Mucosa of descending colon (tissue), 3 donors: ENCODE measurements around the gene SLC38A4. TPM values are rescaled to one million over a fixed set of nuclear protein-coding genes. Genes with fewer than 3 reads are reported as not detected.

Experiments
- ATAC-seq: fragments of 200-7000 bp; cut with Tn5 transposase; one replicate; pipeline ENCODE4 v1.9.1; 2020; ENCODE audit warnings: mild to moderate bottlenecking, moderate library complexity
- DNase-seq, 3 donors: peaks; one replicate each; pipeline ENCODE4 v3.0.0-alpha.2; 2020
- H3K36me3 ChIP-seq: fragments of 200-600 bp; one replicate; pipeline ENCODE4 v1.8.0; 2021; ENCODE audit warnings: low read depth, mild to moderate bottlenecking
- H3K4me1 ChIP-seq: fragments of 200-600 bp; one replicate; pipeline ENCODE4 v1.8.0; 2021; ENCODE audit warnings: low read depth, mild to moderate bottlenecking
- H3K4me3 ChIP-seq: fragments of 200-600 bp; one replicate; pipeline ENCODE4 v1.8.0; 2021; ENCODE audit warnings: mild to moderate bottlenecking
- H3K9me3 ChIP-seq: fragments of 200-600 bp; one replicate; pipeline ENCODE4 v1.8.0; 2021; ENCODE audit warnings: mild to moderate bottlenecking
- intact Hi-C, 2 donors: fragments of 100-400 bp; cut with DNase I in 1 of 2; cut with micrococcal nuclease in 1 of 2; formaldehyde crosslinking; loops; one replicate each; pipeline versions ENCODE4 v1.11.0 to v1.11.1; 2022; cut with DNase I, micrococcal nuclease
- total RNA-seq, 3 donors: library from RNA; stranded (reverse); fragmentation: NEBNext Ultra II Directional in 2 of 3; extraction: Animal tissue kit (Norgen Biotek cat#: 25700) in 2 of 3; gene quantifications; one replicate each; pipeline versions ENCODE4 v1.2.1 to v1.2.4, GENCODE V29; 2021 to 2023
- TF ChIP-seq, protein P1 (sequence below): fragments of 200-600 bp; IDR thresholded peaks from one replicate; pipeline ENCODE4 v1.8.0; 2022; ENCODE audit warnings: antibody characterized with exemption, mild to moderate bottlenecking
- donor health status: DM: no; HTN: no; CAD: no; lungs with moderate emphysema.
- donor health status: DM: no; HTN: no; CAD: no.
- donor health status: DM: no; HTN: yes; CAD: no.

SLC38A4 gene
- total RNA-seq, 3 donors from 2014 or later, result 1.7 to 18.6 (median 4.5) TPM

- H3K36me3 ChIP-seq, result no peaks in the 10 kb centered on the region
- intact Hi-C loops, result no loop called here
- TF ChIP-seq, protein P1, sequence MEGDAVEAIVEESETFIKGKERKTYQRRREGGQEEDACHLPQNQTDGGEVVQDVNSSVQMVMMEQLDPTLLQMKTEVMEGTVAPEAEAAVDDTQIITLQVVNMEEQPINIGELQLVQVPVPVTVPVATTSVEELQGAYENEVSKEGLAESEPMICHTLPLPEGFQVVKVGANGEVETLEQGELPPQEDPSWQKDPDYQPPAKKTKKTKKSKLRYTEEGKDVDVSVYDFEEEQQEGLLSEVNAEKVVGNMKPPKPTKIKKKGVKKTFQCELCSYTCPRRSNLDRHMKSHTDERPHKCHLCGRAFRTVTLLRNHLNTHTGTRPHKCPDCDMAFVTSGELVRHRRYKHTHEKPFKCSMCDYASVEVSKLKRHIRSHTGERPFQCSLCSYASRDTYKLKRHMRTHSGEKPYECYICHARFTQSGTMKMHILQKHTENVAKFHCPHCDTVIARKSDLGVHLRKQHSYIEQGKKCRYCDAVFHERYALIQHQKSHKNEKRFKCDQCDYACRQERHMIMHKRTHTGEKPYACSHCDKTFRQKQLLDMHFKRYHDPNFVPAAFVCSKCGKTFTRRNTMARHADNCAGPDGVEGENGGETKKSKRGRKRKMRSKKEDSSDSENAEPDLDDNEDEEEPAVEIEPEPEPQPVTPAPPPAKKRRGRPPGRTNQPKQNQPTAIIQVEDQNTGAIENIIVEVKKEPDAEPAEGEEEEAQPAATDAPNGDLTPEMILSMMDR, result no peak
- no peak overlapping the region for H3K4me3 ChIP-seq
- DNase-seq (no peak), ATAC-seq (no peak)
- no peaks in the 10 kb centered on the region for H3K9me3 ChIP-seq
- H3K4me1 ChIP-seq, result no peaks in the 10 kb centered on the region
These were observed 48.2 kb downstream of the SLC38A4 start for GRCh38 chr12:46777587-46777986.

DNA sequence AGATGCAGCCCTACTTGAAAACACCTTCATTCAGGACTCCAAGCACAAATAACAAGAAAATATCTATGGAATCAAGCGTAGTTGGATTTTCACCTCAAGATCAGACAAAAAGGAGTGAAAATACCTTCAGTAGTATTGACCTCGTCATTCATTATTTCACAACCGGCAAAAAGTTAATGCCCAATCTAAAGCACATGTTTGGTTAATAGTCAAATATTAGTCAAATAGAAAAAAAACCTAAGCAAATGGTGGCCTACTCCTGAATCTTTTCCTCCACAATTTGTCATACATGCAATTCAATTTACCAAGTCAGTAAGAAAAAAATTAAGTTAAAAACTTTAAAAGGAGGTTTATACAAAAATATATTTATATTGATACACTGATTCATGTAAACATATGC lies 50.0 kb downstream of the SLC38A4 start:
- Histone ChIP-seq H3K9me3 (no peaks in the 10 kb centered on the region), H3K4me3 (no peak overlapping the region), H3K4me1 (no peaks in the 10 kb centered on the region), H3K36me3 (no peaks in the 10 kb centered on the region)
- intact Hi-C loops, result no loop called here
- TF ChIP-seq, protein P1, result no peak
- no peak for ATAC-seq
- no peak for DNase-seq

- Histone ChIP-seq H3K36me3 (no peaks in the 10 kb centered on the region), H3K4me3 (no peak overlapping the region), H3K9me3 (no peaks in the 10 kb centered on the region), H3K4me1 (no peaks in the 10 kb centered on the region)
- no peak for DNase-seq
- no peak for ATAC-seq
- TF ChIP-seq, protein P1, result no peak
- intact Hi-C loops, result no loop called here
These were observed 51.5 kb downstream of the SLC38A4 start for GRCh38 chr12:46774322-46774633.

DNA sequence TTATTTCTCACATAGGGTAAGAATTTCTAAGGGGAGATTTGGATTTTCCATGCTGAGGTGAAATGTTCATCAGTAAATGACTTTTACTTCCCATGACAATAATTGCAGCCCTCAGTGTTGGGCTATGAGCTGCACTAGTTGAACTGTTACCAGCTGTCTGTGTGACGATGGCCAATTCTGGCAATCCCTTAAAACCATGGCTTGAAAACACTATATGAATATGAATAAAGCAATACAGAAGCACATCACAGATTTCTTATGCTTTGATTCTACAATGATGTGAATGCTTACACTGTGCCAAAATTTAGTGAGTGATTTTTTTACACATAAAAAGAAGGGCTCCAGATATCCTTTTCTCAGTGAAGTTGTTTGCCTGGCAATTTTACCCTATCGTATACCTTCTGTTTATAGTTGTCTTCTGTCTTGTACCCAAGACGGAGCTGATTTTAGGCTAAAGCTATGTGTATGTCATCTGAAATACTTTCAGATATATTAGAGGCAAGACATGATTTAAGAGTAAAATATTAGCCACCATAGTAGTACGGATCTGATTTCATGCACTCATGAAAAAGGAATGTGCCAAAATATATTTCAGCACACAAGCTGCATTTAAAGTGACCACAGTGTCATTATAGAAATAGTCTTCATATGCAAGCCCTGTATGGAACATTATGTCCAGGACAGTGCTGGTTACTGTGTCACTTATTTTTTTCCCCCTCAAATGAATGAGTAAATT lies 52.0 kb downstream of the SLC38A4 start:
- DNase-seq (no peak), ATAC-seq (no peak)
- H3K9me3 ChIP-seq, result no peaks in the 10 kb centered on the region
- H3K4me1 ChIP-seq, result no peaks in the 10 kb centered on the region
- TF ChIP-seq, protein P1, result no peak
- H3K4me3 ChIP-seq, result no peak overlapping the region
- H3K36me3 ChIP-seq, result no peaks in the 10 kb centered on the region
- intact Hi-C loops, result no loop called here

DNA sequence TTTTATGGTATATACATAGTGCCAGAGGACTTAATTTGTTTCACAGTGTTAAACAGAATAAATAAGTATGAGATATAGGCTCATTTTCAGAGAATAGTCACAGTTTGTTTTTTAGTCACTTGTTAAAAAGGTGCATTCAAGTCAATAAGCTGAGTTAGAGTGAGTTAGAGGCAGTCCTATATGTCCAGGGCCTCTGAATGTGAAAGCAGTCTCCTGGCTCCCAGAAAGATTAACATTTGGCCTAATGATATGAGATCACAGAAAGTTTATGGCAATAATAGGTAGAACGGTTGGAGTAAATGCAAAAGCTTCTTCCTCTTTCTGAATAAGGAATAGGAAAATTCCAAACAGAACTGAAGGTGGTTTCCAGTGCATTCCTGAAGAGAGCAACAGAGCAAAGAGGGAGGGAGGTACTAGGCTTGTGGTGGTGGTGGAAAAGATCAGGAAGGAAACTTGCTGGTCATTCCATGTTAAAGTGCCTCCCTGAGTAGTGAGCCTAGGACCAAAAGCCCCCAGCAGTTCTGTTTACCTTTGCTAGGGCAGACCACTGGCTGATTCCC lies 54.4 kb downstream of the SLC38A4 start:
- DNase-seq, result no peak
- no peaks in the 10 kb centered on the region for H3K9me3 ChIP-seq
- intact Hi-C loops, result no loop called here
- ATAC-seq, result no peak
- TF ChIP-seq, protein P1, result no peak
- no peak overlapping the region for H3K4me3 ChIP-seq
- H3K36me3 ChIP-seq, result no peaks in the 10 kb centered on the region
- no peaks in the 10 kb centered on the region for H3K4me1 ChIP-seq
